ENCODE data around the gene RPS14. TPM values are rescaled to one million over a fixed set of nuclear protein-coding genes. Genes with fewer than 3 reads are reported as not detected.

The RPS14 gene
- total RNA-seq, 1 experiment from 2014 or later = 2,564 TPM

- peak; percentile 94 for TF ChIP-seq USF2 (CRISPR knock-in tag; IDR thresholded peaks at IDR 0.05)
- no peak; the same call in 1 of the 2 replicates for TF ChIP-seq IRF1 (CRISPR knock-in tag; IDR thresholded peaks at IDR 0.05)
- TF ChIP-seq ESRRA (CRISPR knock-in tag; IDR thresholded peaks at IDR 0.05; ENCODE audit: borderline replicate concordance) = 0 out of 2 replicates have a peak, but pooled peaks have one; percentile 52
- TF ChIP-seq NR2C2 (CRISPR knock-in tag; IDR thresholded peaks at IDR 0.05) = peak; percentile 43; the same call in 1 of the 2 replicates
- TF ChIP-seq NFE2L1 (CRISPR knock-in tag; IDR thresholded peaks at IDR 0.05) = no peak
- no peak for TF ChIP-seq ZNF425 (CRISPR knock-in tag; conservative IDR thresholded peaks at IDR 0.05)
Measured at GRCh38 chr5:150485693-150486401, 36.3 kb upstream of the RPS14 start (continued).

DNA sequence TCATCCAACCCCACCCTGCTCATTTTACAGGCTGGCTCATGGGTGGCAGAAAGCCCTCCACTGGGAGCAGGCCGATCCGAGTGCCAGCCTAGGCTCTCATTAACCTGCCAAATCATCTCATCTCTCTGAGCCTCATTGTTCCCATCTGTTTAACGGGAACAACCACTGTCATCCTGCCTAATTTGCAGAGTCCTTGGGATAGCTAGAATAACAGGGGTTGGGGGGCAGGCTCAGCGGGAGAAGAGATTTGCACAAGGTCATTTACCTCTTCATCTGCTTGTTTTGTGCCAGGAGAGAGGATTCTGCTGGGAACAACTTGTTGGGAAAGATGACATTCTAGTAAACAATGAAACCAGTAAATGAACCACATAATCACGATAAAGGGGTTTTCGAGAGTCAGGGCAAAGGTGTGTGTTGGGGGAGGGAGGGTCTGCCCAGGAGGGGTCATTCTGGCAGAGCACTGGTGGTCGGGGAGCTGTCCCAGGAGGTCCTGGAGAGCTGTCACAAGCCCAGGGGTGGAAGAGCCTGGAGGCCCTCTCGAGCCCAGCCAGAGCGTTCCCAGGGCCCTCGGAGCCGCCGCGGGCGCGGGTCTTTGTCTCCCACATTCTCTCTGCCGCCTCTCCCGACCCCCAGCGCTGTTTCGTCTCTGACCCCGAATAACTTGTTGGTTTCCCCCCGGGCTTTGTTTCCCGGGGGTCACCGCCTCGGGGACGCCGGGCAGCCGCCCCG is 35.6 kb upstream of the RPS14 start:
- TF ChIP-seq GTF2I (CRISPR knock-in tag; conservative IDR thresholded peaks at IDR 0.05) = peak; percentile 82
- TF ChIP-seq, protein P1, sequence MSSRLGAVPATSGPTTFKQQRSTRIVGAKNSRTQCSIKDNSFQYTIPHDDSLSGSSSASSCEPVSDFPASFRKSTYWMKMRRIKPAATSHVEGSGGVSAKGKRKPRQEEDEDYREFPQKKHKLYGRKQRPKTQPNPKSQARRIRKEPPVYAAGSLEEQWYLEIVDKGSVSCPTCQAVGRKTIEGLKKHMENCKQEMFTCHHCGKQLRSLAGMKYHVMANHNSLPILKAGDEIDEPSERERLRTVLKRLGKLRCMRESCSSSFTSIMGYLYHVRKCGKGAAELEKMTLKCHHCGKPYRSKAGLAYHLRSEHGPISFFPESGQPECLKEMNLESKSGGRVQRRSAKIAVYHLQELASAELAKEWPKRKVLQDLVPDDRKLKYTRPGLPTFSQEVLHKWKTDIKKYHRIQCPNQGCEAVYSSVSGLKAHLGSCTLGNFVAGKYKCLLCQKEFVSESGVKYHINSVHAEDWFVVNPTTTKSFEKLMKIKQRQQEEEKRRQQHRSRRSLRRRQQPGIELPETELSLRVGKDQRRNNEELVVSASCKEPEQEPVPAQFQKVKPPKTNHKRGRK (CRISPR knock-in tag; IDR thresholded peaks at IDR 0.05; ENCODE audit: borderline replicate concordance) = no peak
- TF ChIP-seq, protein P2, sequence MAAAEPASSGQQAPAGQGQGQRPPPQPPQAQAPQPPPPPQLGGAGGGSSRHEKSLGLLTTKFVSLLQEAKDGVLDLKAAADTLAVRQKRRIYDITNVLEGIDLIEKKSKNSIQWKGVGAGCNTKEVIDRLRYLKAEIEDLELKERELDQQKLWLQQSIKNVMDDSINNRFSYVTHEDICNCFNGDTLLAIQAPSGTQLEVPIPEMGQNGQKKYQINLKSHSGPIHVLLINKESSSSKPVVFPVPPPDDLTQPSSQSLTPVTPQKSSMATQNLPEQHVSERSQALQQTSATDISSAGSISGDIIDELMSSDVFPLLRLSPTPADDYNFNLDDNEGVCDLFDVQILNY (CRISPR knock-in tag; IDR thresholded peaks at IDR 0.05) = no peak
- TF ChIP-seq ZNF263 (CRISPR knock-in tag; IDR thresholded peaks at IDR 0.05; ENCODE audit: low read depth) = no peak
- TF ChIP-seq, protein P3, sequence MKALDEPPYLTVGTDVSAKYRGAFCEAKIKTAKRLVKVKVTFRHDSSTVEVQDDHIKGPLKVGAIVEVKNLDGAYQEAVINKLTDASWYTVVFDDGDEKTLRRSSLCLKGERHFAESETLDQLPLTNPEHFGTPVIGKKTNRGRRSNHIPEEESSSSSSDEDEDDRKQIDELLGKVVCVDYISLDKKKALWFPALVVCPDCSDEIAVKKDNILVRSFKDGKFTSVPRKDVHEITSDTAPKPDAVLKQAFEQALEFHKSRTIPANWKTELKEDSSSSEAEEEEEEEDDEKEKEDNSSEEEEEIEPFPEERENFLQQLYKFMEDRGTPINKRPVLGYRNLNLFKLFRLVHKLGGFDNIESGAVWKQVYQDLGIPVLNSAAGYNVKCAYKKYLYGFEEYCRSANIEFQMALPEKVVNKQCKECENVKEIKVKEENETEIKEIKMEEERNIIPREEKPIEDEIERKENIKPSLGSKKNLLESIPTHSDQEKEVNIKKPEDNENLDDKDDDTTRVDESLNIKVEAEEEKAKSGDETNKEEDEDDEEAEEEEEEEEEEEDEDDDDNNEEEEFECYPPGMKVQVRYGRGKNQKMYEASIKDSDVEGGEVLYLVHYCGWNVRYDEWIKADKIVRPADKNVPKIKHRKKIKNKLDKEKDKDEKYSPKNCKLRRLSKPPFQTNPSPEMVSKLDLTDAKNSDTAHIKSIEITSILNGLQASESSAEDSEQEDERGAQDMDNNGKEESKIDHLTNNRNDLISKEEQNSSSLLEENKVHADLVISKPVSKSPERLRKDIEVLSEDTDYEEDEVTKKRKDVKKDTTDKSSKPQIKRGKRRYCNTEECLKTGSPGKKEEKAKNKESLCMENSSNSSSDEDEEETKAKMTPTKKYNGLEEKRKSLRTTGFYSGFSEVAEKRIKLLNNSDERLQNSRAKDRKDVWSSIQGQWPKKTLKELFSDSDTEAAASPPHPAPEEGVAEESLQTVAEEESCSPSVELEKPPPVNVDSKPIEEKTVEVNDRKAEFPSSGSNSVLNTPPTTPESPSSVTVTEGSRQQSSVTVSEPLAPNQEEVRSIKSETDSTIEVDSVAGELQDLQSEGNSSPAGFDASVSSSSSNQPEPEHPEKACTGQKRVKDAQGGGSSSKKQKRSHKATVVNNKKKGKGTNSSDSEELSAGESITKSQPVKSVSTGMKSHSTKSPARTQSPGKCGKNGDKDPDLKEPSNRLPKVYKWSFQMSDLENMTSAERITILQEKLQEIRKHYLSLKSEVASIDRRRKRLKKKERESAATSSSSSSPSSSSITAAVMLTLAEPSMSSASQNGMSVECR (CRISPR knock-in tag; IDR thresholded peaks at IDR 0.05; ENCODE audit: borderline replicate concordance) = 0 out of 2 replicates have a peak, but pooled peaks have one; percentile 5
- peak; percentile 48; the same call in 1 of the 2 replicates for TF ChIP-seq CREB1 (CRISPR knock-in tag; IDR thresholded peaks at IDR 0.05)
- Mint-ChIP-seq H3K4me3 (peak overlapping the region; percentile 71), H3K36me3 (no peaks in the 10 kb centered on the region), H3K27ac (peak overlapping the region; percentile 92), H3K4me1 (peaks cover 59% of the 10 kb centered on the region), H3K27me3 (ENCODE audit: low read depth) (no peaks in the 10 kb centered on the region), H3K9me3 (no peaks in the 10 kb centered on the region)
- no peak for DNase-seq (ENCODE audit: low spot score)
- ATAC-seq = peak; percentile 16
- ChIA-PET POLR2A (interaction anchor here (0.6 kb wide), 1 partner anchor 9 kb away, joined by 3 read pairs; no protein-coding TSS in a partner anchor), CTCF (interaction anchor here (0.6 to 2.0 kb wide), 7 partner anchors 11 to 71 kb away, joined by 3 to 7 read pairs (median 4); no protein-coding TSS in a partner anchor)
